Purkinje cell (primary cell): ENCODE data around the gene PLBD2. TPM values are rescaled to one million over a fixed set of nuclear protein-coding genes. Genes with fewer than 3 reads are reported as not detected.

Experiments
- polyA plus RNA-seq: library from polyadenylated mRNA; unstranded; fragments of >200 nt; fragmentation: Nextera tagmentation; gene quantifications from 2 replicates; pipeline ENCODE4 v1.2.1, GENCODE V29; 2014

PLBD2 gene, protein sequence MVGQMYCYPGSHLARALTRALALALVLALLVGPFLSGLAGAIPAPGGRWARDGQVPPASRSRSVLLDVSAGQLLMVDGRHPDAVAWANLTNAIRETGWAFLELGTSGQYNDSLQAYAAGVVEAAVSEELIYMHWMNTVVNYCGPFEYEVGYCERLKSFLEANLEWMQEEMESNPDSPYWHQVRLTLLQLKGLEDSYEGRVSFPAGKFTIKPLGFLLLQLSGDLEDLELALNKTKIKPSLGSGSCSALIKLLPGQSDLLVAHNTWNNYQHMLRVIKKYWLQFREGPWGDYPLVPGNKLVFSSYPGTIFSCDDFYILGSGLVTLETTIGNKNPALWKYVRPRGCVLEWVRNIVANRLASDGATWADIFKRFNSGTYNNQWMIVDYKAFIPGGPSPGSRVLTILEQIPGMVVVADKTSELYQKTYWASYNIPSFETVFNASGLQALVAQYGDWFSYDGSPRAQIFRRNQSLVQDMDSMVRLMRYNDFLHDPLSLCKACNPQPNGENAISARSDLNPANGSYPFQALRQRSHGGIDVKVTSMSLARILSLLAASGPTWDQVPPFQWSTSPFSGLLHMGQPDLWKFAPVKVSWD
- 21.0 and 25.4 TPM in 2 replicates for polyA plus RNA-seq

DNA sequence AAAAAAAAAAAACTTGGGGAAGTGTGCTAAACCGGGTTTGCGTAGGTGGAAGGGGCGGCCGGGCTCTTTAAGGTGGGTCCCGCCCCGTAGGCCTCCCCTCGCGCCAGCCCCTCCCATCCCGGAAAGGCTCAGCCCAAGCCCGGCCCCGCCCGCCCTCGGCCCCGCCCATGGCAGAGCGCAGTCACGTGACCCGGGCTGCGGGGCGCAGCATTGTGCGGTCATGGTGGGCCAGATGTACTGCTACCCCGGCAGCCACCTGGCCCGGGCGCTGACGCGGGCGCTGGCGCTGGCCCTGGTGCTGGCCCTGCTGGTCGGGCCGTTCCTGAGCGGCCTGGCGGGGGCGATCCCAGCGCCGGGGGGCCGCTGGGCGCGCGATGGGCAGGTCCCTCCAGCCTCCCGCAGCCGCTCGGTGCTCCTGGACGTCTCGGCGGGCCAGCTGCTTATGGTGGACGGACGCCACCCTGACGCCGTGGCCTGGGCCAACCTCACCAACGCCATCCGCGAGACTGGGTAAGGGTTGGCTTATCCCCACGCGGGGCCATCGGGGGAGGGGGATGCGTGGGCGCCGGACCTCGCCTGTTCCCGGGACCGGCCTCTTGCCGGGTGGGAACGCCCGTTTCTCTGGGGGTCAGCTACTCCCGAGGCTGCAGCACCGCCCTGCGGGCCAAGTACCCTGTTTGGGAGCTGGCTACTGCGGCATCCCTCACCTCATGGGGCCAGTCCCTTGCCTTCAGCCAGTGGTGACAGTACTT is at the start of gene PLBD2:
PLBD2 (plus strand) TSS at position 207 of the 752 bp plus-strand sequence; CDS start at position 221, 14 bp downstream.

DNA sequence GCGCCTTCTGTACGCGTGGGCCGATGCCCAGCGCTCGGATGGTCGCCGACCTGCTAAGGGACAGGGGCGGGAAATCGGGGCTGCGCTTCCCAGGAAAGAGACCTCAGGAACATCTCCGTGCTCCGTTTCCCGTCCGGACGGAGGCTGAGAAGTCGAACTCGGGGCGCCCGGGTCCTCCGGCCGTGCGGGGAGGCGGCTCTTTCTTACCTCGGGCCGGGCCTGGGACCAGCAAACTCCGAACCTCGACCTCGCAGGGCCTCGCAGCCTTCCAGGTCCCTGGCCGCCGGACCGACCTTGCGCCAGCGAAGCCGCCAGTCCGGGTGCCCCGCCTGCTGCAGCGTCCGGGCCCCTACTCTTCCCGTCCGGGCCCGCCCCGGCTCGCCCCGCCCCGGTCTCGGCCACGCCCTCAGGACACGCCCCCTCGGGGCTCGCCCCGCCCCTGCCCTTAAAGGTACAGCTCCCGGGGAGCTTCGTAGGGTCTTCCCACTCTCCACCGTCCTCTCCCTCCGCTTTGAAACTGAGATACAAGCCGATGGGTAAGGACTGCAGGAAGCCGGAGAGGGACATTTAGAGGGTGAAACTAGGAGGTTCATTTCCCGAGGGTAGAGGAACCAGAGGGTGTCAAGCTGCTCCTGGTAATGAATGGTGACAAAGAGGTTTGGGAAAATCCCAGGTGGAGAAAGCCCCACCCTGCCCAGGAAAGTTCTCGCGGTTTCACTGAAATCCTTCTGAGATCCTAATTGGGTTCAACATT is 23.4 kb upstream of the PLBD2 start, which contains the start of gene SLC8B1:
SLC8B1 (minus strand) TSS at position 324 of the 754 bp plus-strand sequence. CDS start 2,231 bp downstream, outside the sequence.

DNA sequence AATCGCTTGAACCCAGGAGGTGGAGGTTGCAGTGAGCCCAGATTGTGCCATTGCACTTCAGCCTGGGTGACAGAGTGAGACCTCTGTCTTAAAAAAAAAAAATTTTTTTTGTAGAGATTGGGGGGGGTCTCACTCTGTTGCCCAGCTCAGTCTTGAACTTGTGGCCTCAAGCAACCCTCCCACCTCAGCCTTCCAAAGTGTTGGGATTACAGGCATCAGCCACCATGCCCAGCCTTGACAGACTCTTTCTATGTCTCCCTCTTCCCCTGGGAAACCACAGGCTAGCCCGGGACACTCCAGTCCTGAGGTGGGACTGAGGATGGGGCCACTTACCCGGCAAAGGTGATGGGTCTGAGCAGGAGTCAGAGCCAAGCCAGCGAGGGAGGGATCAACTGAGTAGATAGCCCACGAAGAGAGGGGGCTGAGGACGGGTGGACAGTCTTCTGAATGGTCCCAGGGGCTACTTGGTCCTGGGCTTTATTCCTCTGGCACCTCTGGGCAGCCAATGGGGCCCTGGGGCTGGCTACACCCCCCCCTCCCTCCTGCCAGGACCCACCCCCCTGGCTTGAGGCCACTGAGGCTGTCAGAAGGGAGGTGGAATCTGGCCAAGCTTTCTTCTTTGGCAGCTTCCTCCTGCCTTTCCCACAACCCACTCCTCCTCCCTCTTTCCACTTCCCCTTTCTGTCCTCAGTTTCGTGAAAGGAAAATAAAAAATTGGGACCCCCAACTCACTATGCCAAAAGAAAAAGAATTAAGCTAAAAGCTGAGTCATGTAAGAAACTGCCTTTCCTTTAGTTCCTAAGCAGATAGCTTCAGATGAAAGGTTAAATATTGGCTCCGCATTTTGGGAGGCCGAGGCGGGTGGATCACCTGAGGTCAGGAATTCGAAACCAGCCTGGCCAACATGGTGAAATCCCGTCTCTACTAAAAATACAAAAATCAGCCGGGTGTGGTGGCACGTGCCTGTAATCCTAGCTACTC is 45.3 kb downstream of the PLBD2 start, which contains the start of gene SDS:
SDS (minus strand) TSS at position 453 of the 981 bp plus-strand sequence. CDS start 4,179 bp downstream, outside the sequence.

DNA sequence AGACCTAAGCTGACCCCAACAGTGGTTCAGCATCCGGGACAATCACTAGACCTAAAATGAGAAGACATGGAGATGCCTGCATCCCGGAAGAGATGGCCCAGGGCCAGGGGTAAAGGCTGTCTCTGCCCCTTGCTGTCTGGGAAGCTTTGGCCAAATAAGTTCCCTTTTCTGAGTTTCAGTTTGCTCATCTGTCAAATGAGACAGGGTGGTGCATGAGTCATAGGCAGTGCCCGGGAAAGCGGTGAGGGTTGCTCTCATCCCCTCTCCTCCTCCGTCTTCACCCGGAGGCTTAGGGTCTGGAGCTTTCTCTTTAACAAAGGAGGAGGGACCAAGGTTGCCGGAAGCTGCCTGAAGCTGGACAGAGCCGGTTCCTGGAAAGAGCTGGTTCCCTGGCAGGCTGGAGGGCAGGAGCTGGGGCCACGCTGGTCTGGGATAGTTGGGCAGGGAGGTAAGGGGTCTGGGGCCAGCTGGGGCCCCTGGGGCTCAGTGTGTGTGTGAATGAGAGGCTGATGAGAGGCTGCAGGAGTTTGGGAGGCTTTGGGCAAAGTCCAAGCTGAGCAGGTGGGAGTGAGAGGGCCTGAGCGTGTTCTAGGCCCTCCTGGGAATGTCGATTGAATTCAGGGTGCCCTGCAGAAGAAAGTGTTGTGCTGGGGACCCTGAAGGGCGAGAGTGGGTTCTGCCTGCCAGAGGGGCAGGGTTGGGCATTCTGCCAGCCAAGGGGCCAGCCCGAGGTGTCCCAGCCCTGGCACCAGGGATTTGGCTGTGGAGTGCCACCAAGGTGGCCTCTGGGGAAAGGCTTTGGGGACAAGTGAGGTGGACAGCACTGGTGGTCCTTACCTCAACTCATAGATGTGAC is 63.9 kb downstream of the PLBD2 start, which contains the start of gene SDSL:
SDSL (plus strand) TSS at position 351 of the 856 bp plus-strand sequence. CDS start 5,603 bp downstream, outside the sequence.

Other genes starting within 250 kb of the PLBD2 start
- gene RASAL1, start 222.8 kb upstream of the PLBD2 start, polyA plus RNA-seq: 5.5 TPM in 1 of 2 replicates, not detected in the other
- gene CFAP73, start 208.9 kb upstream of the PLBD2 start, polyA plus RNA-seq: not detected in 2 replicates
- 5.3 and 6.1 TPM in 2 replicates for gene DDX54, start 173.1 kb upstream of the PLBD2 start, polyA plus RNA-seq
- gene RITA1, start 172.9 kb upstream of the PLBD2 start, polyA plus RNA-seq: 10.7 and 13.0 TPM in 2 replicates
- gene TPCN1, start 137.1 kb upstream of the PLBD2 start, polyA plus RNA-seq: 1.6 and 1.9 TPM in 2 replicates
- gene SLC8B1, start 23.5 kb upstream of the PLBD2 start, polyA plus RNA-seq: 0.40 and 1.3 TPM in 2 replicates
- gene SDS, start 45.3 kb downstream of the PLBD2 start, polyA plus RNA-seq: 0.30 and 0.98 TPM in 2 replicates
- 4.2 and 14.5 TPM in 2 replicates for gene SDSL, start 63.8 kb downstream of the PLBD2 start, polyA plus RNA-seq
- 0.90 and 3.1 TPM in 2 replicates for gene LHX5, start 113.3 kb downstream of the PLBD2 start, polyA plus RNA-seq